Stomach (tissue), 9 donors: ENCODE data around the gene MYL7. TPM values are rescaled to one million over a fixed set of nuclear protein-coding genes. Genes with fewer than 3 reads are reported as not detected.
A peak's percentile ranks its signal among the peaks of the same experiment; 100 is the strongest.

Experiments used
- DNase-seq, 2 donors: peaks; one replicate each; pipeline versions ENCODE4 v3.0.0 to v3.0.0-alpha.2; 2013 to 2019
- H3K27ac ChIP-seq, 5 donors: fragments of 200-600 bp in 4 of 5; sonication (generic) in 4 of 5; one replicate each; pipeline ENCODE4 v1.5.1; 2013 to 2019; ENCODE audit warnings: mild to moderate bottlenecking in 1 of 5, moderate library complexity in 1 of 5
- H3K27me3 ChIP-seq, 3 donors: fragments of 200-600 bp; sonication (generic); one replicate each; pipeline ENCODE4 v1.5.1; 2017 to 2019; ENCODE audit warnings: mixed run types in 1 of 3
- H3K36me3 ChIP-seq, 4 donors: fragments of 200-600 bp; sonication (generic); 1 replicate in 3 of 4; 2 replicates in 1 of 4; pipeline ENCODE4 v1.5.1; 2016 to 2019
- H3K4me1 ChIP-seq, 4 donors: fragments of 200-600 bp; sonication (generic); one replicate each; pipeline ENCODE4 v1.5.1; 2016 to 2019
- H3K4me3 ChIP-seq, 4 donors: fragments of 200-600 bp; sonication (generic) in 3 of 4; one replicate each; pipeline ENCODE4 v1.5.1; 2016 to 2019; ENCODE audit warnings: mild to moderate bottlenecking in 1 of 4
- H3K9me3 ChIP-seq, 4 donors: fragments of 200-600 bp; sonication (generic); one replicate each; pipeline ENCODE4 v1.5.1; 2016 to 2019
- CTCF ChIP-seq, 7 experiments: fragments of 450-650 bp in 4 of 7; fragments of 200-600 bp in 3 of 7; sonication (generic) in 3 of 7; IDR thresholded peaks; one replicate each; pipeline ENCODE4 v1.5.1; 2016 to 2019; ENCODE audit warnings: antibody characterized with exemption in 7 of 7, control low read depth in 2 of 7, mild to moderate bottlenecking in 1 of 7
- EP300 ChIP-seq: sonication (generic); formaldehyde crosslinking; IDR thresholded peaks from one replicate; pipeline ENCODE4 v1.6.1; 2017; ENCODE audit warnings: antibody characterized with exemption
- POLR2A ChIP-seq, 4 donors: fragments of 450-650 bp; IDR thresholded peaks; one replicate each; pipeline ENCODE4 v1.6.1; 2016; ENCODE audit warnings: antibody characterized with exemption in 4 of 4, control low read depth in 2 of 4, mild to moderate bottlenecking in 1 of 4, moderate library complexity in 1 of 4
- POLR2AphosphoS5 ChIP-seq, 3 donors: sonication (generic); formaldehyde crosslinking; IDR thresholded peaks; one replicate each; pipeline ENCODE4 v1.6.1; 2016; ENCODE audit warnings: antibody characterized with exemption in 3 of 3
- WGBS, 5 donors: extraction: QIAGEN DNeasy Blood & Tissue Kit in 3 of 5; methylation state at CpG; one replicate each; pipeline versions ENCODE4 v1.1.5 to v1.1.7; 2013 to 2018; 5-methylcytosine and 5-hydroxymethylcytosine counted together
- intact Hi-C: fragments of 100-400 bp; cut with DNase I; formaldehyde crosslinking; loops from one replicate; pipeline ENCODE4 v1.15.1; 2023; ENCODE audit warnings: low total_unique reads
- polyA plus RNA-seq, 3 donors: library from polyadenylated mRNA; stranded (reverse); fragments of 200-250 nt; gene quantifications; one replicate each; pipeline ENCODE4 v1.2.3, GENCODE V29; 2013
- total RNA-seq, 5 donors: library from RNA; depleted of rRNA; stranded (reverse); fragments of >200 nt; gene quantifications; one replicate each; pipeline versions ENCODE4 v1.1.0 to v1.2.3, GENCODE V29; 2014 to 2016
- donor health status: healthy with polysubstance abuse.
- donor health status: Bipolar disorder and iron deficiency.
- donor health status: healthy.

MYL7 gene
- total and polyA plus RNA-seq, 8 donors: 2.2 TPM; not detected in 7

DNA sequence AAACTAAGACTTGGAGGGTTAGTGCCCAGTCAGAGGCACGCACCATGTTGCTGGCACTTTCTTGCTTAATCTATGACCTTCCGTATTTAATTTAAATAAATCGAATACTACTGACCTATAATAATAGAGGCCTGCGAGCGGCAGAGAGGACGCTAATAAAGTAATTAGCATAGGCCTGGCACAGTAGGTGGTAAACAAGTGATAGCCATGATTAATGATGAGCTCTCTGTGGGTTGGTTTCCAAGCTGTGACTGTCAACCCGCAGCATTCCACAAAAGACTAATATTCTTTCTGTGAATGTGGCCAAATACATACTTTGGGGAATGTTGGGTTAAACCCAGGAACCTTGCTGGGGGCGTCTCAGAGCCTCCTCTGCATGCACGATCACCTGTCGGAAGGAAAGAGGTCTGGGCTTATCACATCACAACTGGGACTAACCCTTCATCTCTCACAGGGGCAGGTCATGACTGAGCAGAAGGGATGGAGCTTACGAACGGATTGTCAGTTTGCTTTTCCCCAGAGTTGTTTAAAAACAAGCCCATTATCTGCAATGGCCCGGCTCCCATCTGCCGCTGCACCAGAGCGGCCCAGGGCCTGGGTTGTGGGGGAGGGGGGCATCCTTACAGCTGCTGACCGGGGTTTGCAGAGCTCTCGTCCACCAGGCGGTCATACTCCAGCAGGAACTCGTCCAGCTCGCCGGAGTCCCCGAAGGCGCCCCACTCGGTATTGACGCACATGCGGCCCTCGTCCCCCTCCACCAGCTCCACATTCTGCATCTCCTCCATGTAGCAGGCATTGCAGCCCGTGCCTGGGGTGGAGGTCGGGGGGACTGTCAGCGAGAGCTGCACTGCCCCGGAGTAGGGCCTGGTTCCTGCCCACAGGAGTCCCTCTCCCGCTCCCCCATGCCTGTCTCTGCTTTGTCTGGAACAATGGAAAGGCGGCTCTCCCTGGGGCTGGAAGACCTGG, 6.2 kb upstream of the MYL7 start:
- DNase-seq: peak in 1 of 2 donors; percentile 88
- Histone ChIP-seq H3K4me3 (no peak overlapping the region), H3K9me3 (no peaks in the 10 kb centered on the region), H3K27me3 (peaks cover 0 to 28% (median 14%) of the 10 kb centered on the region in 3 donors), H3K27ac (peak overlapping the region in 1 of 5 donors; percentile 25), H3K36me3 (no peaks in the 10 kb centered on the region), H3K4me1 (peaks cover 19 to 23% (median 20%) of the 10 kb centered on the region in 4 donors)
- WGBS, 5 donors: 36 to 61% (median 48%) methylated on average over 20 to 33 of the region's 33 CpGs
- intact Hi-C loops: no loop called here
- TF ChIP-seq CTCF (IDR thresholded peaks at IDR 0.05): no peak
- TF ChIP-seq EP300: no peak
- TF ChIP-seq POLR2A (IDR thresholded peaks at IDR 0.05): no peak
- no peak for TF ChIP-seq POLR2AphosphoS5 (IDR thresholded peaks at IDR 0.05)

- peaks cover 19 to 23% (median 20%) of the 10 kb centered on the region in 4 donors for H3K4me1 ChIP-seq
- peak overlapping the region; percentile 40 to 50 (median 46) for H3K4me3 ChIP-seq
- peaks cover 0 to 28% (median 14%) of the 10 kb centered on the region in 3 donors for H3K27me3 ChIP-seq
- H3K27ac ChIP-seq: peak overlapping the region in 3 of 5 donors; percentile 25 to 30 (median 27)
- TF ChIP-seq POLR2A (IDR thresholded peaks at IDR 0.05) (no peak), CTCF (IDR thresholded peaks at IDR 0.05) (no peak), POLR2AphosphoS5 (IDR thresholded peaks at IDR 0.05) (no peak), EP300 (no peak)
- intact Hi-C loops: no loop called here
- no peaks in the 10 kb centered on the region for H3K9me3 ChIP-seq
- peak; percentile 83 to 92 for DNase-seq
- H3K36me3 ChIP-seq: no peaks in the 10 kb centered on the region
- 13 to 22% (median 17%) methylated on average over 38 to 65 of the region's 65 CpGs for WGBS, 5 donors
Observed at GRCh38 chr7:44145969-44146911, 5.1 kb upstream of the MYL7 start.

DNA sequence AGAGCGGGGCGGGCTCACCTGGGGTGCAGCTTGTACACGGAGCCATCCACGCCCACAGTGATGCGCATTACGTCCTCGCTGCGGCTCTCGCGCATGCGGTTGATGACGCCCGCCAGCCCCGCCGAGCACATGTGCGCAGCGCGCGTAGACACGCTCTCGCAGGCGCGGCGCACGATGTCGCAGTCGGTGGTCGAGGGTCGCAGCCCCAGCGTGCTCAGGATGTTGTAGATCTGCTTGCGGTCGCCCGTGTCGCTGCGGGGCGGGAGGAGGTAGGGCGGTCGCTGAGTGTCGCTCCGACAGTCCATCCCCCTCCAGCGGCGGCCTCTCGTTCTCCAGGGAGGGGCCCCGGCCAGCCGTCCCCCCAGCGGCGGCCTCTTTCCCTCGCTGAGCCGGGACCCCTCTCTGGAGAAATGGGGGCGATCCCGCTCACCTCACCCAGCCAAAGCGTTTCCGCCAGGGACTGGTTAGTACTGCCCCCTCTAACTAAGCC, 4.4 kb upstream of the MYL7 start:
- WGBS, 5 donors: 9 to 14% (median 13%) methylated on average over 21 to 53 of the region's 53 CpGs
- Histone ChIP-seq H3K9me3 (no peaks in the 10 kb centered on the region), H3K27ac (peak overlapping the region in 1 of 5 donors; percentile 1), H3K4me1 (peaks cover 19 to 23% (median 20%) of the 10 kb centered on the region in 4 donors), H3K36me3 (no peaks in the 10 kb centered on the region), H3K27me3 (peaks cover 0 to 28% (median 14%) of the 10 kb centered on the region in 3 donors), H3K4me3 (peak overlapping the region; percentile 40 to 50 (median 46))
- TF ChIP-seq EP300: no peak
- no peak for TF ChIP-seq POLR2A (IDR thresholded peaks at IDR 0.05)
- TF ChIP-seq CTCF (IDR thresholded peaks at IDR 0.05): no peak
- TF ChIP-seq POLR2AphosphoS5 (IDR thresholded peaks at IDR 0.05): no peak
- peak in 1 of 2 donors; percentile 80 for DNase-seq
- intact Hi-C loops: no loop called here
